B cell (primary cell): Measurements from ENCODE around the gene ZCCHC7. TPM values are rescaled to one million over a fixed set of nuclear protein-coding genes. Genes with fewer than 3 reads are reported as not detected.

Experiments used
- ATAC-seq: fragments of 200-7000 bp; cut with Tn5 transposase; one replicate; pipeline ENCODE4 v1.10.0; 2021; ENCODE audit warnings: low read depth, mild to moderate bottlenecking, moderate number of reproducible peaks, moderate library complexity
- CTCF ChIA-PET: fragments of 350-600 bp; sonication (Branson Sonifier 250); formaldehyde crosslinking; loops from one replicate; lab custom pipeline; 2021; ENCODE audit warnings: antibody characterized with exemption, inconsistent platforms; lab: Charles Lee
- POLR2A ChIA-PET: fragments of 350-600 bp; sonication (Branson Sonifier 250); formaldehyde crosslinking; loops from one replicate; lab custom pipeline; 2021; ENCODE audit warnings: antibody characterized with exemption; lab: Charles Lee
- DNase-seq: peaks from one replicate; pipeline ENCODE4 v3.0.0; 2013
- H2AFZ ChIP-seq: 2 replicates; pipeline ENCODE4 v1.6.1; 2012; ENCODE audit warnings: mild to moderate bottlenecking, low read depth, low read length; ENCODE audit not compliant: insufficient read depth, poor library complexity, severe bottlenecking
- H3K27ac ChIP-seq, 2 donors: 1 replicate in 1 of 2; 2 replicates in 1 of 2; pipeline ENCODE4 v1.5.1; 2012 to 2013; ENCODE audit warnings: low read length in 2 of 2, mild to moderate bottlenecking in 2 of 2, moderate library complexity in 1 of 2
- H3K27me3 ChIP-seq, 4 experiments: fragments of 200-600 bp in 1 of 4; sonication (generic) in 1 of 4; replicated peaks in 1 of 4; 1 replicate in 2 of 4; 2 replicates in 2 of 4; pipeline versions ENCODE4 v1.6.1 to v1.7.0; 2013 to 2016; ENCODE audit warnings: low read length in 3 of 4, mild to moderate bottlenecking in 2 of 4, mixed read lengths in 1 of 4, moderate library complexity in 1 of 4; ENCODE audit not compliant: insufficient read depth in 4 of 4, control insufficient read depth in 3 of 4; ENCODE audit errors: control extremely low read depth in 1 of 4
- H3K36me3 ChIP-seq, 2 experiments: replicated peaks in 1 of 2; 1 replicate in 1 of 2; 2 replicates in 1 of 2; pipeline versions ENCODE4 v1.6.1 to v1.7.1; 2013; ENCODE audit warnings: low read length in 1 of 2; ENCODE audit not compliant: insufficient read depth in 2 of 2, control insufficient read depth in 1 of 2; ENCODE audit errors: control extremely low read depth in 1 of 2, extremely low read depth in 1 of 2
- H3K4me1 ChIP-seq, 2 donors: fragments of 200-600 bp in 1 of 2; sonication (generic) in 1 of 2; 1 replicate in 1 of 2; 2 replicates in 1 of 2; pipeline versions ENCODE4 v1.5.1 to v1.6.1; 2013 to 2017; ENCODE audit warnings: low read length in 2 of 2; ENCODE audit not compliant: control insufficient read depth in 2 of 2, insufficient read depth in 2 of 2
- H3K4me2 ChIP-seq: replicated peaks from 2 replicates; pipeline ENCODE3; 2012; ENCODE audit warnings: mild to moderate bottlenecking, low read depth, low read length; ENCODE audit not compliant: poor library complexity, severe bottlenecking
- H3K4me3 ChIP-seq, 5 experiments: fragments of 200-600 bp in 1 of 5; sonication (generic) in 1 of 5; 1 replicate in 3 of 5; 2 replicates in 2 of 5; pipeline versions ENCODE4 v1.5.1 to v1.7.0; 2011 to 2016; ENCODE audit warnings: low read length in 4 of 5, mild to moderate bottlenecking in 4 of 5, low read depth in 2 of 5, control low read depth in 1 of 5, moderate library complexity in 1 of 5; ENCODE audit not compliant: insufficient read depth in 1 of 5; ENCODE audit errors: control extremely low read depth in 1 of 5, extremely low read depth in 1 of 5
- H3K79me2 ChIP-seq: fragments of 200-600 bp; sonication (generic); one replicate; pipeline ENCODE4 v1.6.0; 2016; ENCODE audit warnings: low read length; ENCODE audit not compliant: control insufficient read depth, insufficient read depth
- H3K9ac ChIP-seq: fragments of 200-600 bp; sonication (generic); 2 replicates; pipeline ENCODE4 v1.6.1; 2017; ENCODE audit warnings: mild to moderate bottlenecking, low read length, moderate library complexity
- H3K9me3 ChIP-seq, 3 donors: one replicate each; pipeline versions ENCODE4 v1.6.1 to v1.7.1; 2013; ENCODE audit warnings: low read length in 2 of 3; ENCODE audit not compliant: control insufficient read depth in 2 of 3, insufficient read depth in 1 of 3; ENCODE audit errors: control extremely low read depth in 1 of 3
- H4K20me1 ChIP-seq: 2 replicates; pipeline ENCODE4 v1.6.0; 2012; ENCODE audit warnings: mild to moderate bottlenecking, low read length; ENCODE audit not compliant: insufficient read depth, control insufficient read depth, poor library complexity, severe bottlenecking
- H3K27ac Mint-ChIP-seq: one replicate; pipeline ENCODE4 v1.8.0; 2021; ENCODE audit warnings: mixed read lengths
- H3K27me3 Mint-ChIP-seq: one replicate; pipeline ENCODE4 v1.8.0; 2021; ENCODE audit warnings: mixed read lengths
- H3K4me1 Mint-ChIP-seq: one replicate; pipeline ENCODE4 v1.8.0; 2021; ENCODE audit warnings: mixed read lengths
- H3K4me3 Mint-ChIP-seq: one replicate; pipeline ENCODE4 v1.8.0; 2021; ENCODE audit warnings: mixed read lengths
- H3K9me3 Mint-ChIP-seq: one replicate; pipeline ENCODE4 v1.8.0; 2022; ENCODE audit warnings: mixed read lengths; ENCODE audit not compliant: insufficient read depth
- CTCF ChIP-seq: fragments of 200-600 bp; IDR thresholded peaks from one replicate; pipeline ENCODE4 v1.8.0; 2022; ENCODE audit warnings: antibody characterized with exemption, mild to moderate bottlenecking
- EZH2 ChIP-seq: IDR thresholded peaks from 2 replicates; pipeline ENCODE4 v1.6.1; 2012; ENCODE audit warnings: borderline replicate concordance, low read depth, mild to moderate bottlenecking, moderate library complexity, low read length; ENCODE audit not compliant: insufficient read depth, poor library complexity, severe bottlenecking
- WGBS: methylation state at CpG from one replicate; pipeline ENCODE4 v1.1.5; 2013; ENCODE audit warnings: missing lambda C conversion rate; ENCODE audit not compliant: insufficient coverage; 5-methylcytosine and 5-hydroxymethylcytosine counted together
- intact Hi-C: fragments of 100-400 bp; cut with micrococcal nuclease; formaldehyde crosslinking; loops from one replicate; pipeline ENCODE4 v1.10.0; 2022
- polyA plus RNA-seq: library from polyadenylated mRNA; depleted of rRNA; stranded (reverse); fragments of >200 nt; gene quantifications from 2 replicates; pipeline ENCODE4 v1.2.3, GENCODE V29; 2012
- total RNA-seq, 2 donors: library from RNA; stranded (reverse); fragments of 120-200 nt in 1 of 2; gene quantifications; 1 replicate in 1 of 2; 2 replicates in 1 of 2; pipeline versions ENCODE4 v1.2.3 to v1.2.4, GENCODE V29; 2013 to 2022

ZCCHC7 gene
- total and polyA plus RNA-seq, 2 donors (not counting 1 experiment from before 2014, with no cell fraction given): 56.3 to 83.5 TPM

GRCh38 chr9:37383876-37384746 is 263.7 kb downstream of the ZCCHC7 start:
- Histone ChIP-seq H3K36me3 (no peaks in the 10 kb centered on the region), H3K27ac (peak overlapping the region in 1 of 2 donors; percentile 75), H3K79me2 (peaks cover 18% of the 10 kb centered on the region), H3K27me3 (no peaks in the 10 kb centered on the region), H3K4me3 (no peak overlapping the region), H3K4me2 (peak overlapping the region; percentile 64), H3K9ac (no peak overlapping the region), H3K4me1 (peaks cover 72 to 96% of the 10 kb centered on the region in 2 donors), H4K20me1 (no peaks in the 10 kb centered on the region), H2AFZ (no peak overlapping the region), H3K9me3 (peaks cover 0 to 17% (median 0%) of the 10 kb centered on the region in 3 donors)
- H3K27me3 Mint-ChIP-seq: no peaks in the 10 kb centered on the region
- TF ChIP-seq EZH2 (no peak), CTCF (no peak)
- H3K4me1 Mint-ChIP-seq: peaks cover 78% of the 10 kb centered on the region
- ChIA-PET POLR2A (interaction anchor here (0.6 to 1.6 kb wide), 4 partner anchors 9 to 25 kb away, joined by 3 to 7 read pairs (median 5); no protein-coding TSS in a partner anchor), CTCF (interaction anchor here (0.7 to 12.2 kb wide), 7 partner anchors 9 to 80 kb away, joined by 3 to 139 read pairs (median 3); no protein-coding TSS in a partner anchor)
- intact Hi-C loops: no loop called here
- no peak for DNase-seq
- H3K27ac Mint-ChIP-seq: peak overlapping the region; percentile 86
- no peak for ATAC-seq
- peak overlapping the region; percentile 55 for H3K4me3 Mint-ChIP-seq
- 93% methylated on average over 6 of the region's 12 CpGs for WGBS
- H3K9me3 Mint-ChIP-seq: no peaks in the 10 kb centered on the region

- Histone ChIP-seq H3K27ac (no peak overlapping the region), H3K4me1 (peaks cover 65 to 87% of the 10 kb centered on the region in 2 donors), H3K4me2 (no peak overlapping the region), H3K9ac (no peak overlapping the region), H3K9me3 (peaks cover 0 to 17% (median 0%) of the 10 kb centered on the region in 3 donors), H3K27me3 (no peaks in the 10 kb centered on the region), H2AFZ (no peak overlapping the region), H3K36me3 (no peaks in the 10 kb centered on the region), H4K20me1 (no peaks in the 10 kb centered on the region), H3K79me2 (peaks cover 13% of the 10 kb centered on the region), H3K4me3 (no peak overlapping the region)
- Mint-ChIP-seq H3K4me1 (peaks cover 77% of the 10 kb centered on the region), H3K27me3 (no peaks in the 10 kb centered on the region), H3K4me3 (no peak overlapping the region), H3K27ac (peak overlapping the region; percentile 66), H3K9me3 (no peaks in the 10 kb centered on the region)
- DNase-seq (no peak), ATAC-seq (no peak)
- POLR2A ChIA-PET: interaction anchor here (0.7 to 1.6 kb wide), 6 partner anchors 11 to 24 kb away, joined by 3 to 8 read pairs (median 5); no protein-coding TSS in a partner anchor
- CTCF ChIA-PET: interaction anchor here (0.7 to 12.2 kb wide), 6 partner anchors 10 to 81 kb away, joined by 3 to 139 read pairs (median 6); no protein-coding TSS in a partner anchor
- TF ChIP-seq EZH2: no peak
- TF ChIP-seq CTCF: no peak
- WGBS: 82% methylated on average over 6 of the region's 6 CpGs
- intact Hi-C loops: no loop called here
These were observed 264.9 kb downstream of the ZCCHC7 start for GRCh38 chr9:37385286-37385685.
